Right renal pelvis (tissue), 4 donors: ENCODE data around the gene CHEK2. TPM values are rescaled to one million over a fixed set of nuclear protein-coding genes. Genes with fewer than 3 reads are reported as not detected.
"Not testable (repeated sequence)": the region's sequence is repeated elsewhere in the genome, so short reads cannot be mapped to it uniquely, and the experiment has no call there.

Source experiments
- DNase-seq, 4 donors: peaks; one replicate each; pipeline ENCODE4 v3.0.0-alpha.2; 2013; ENCODE audit warnings: low read depth in 4 of 4, low spot score in 3 of 4, missing footprints in 1 of 4
- polyA plus RNA-seq, 4 donors: library from polyadenylated mRNA; unstranded; fragments of 120-200 nt; gene quantifications; one replicate each; pipeline ENCODE4 v1.2.1, GENCODE V29; 2013; ENCODE audit not compliant: insufficient read length in 4 of 4

CHEK2 gene
- polyA plus RNA-seq, 4 donors = 14.5 to 17.3 (median 15.9) TPM

DNA sequence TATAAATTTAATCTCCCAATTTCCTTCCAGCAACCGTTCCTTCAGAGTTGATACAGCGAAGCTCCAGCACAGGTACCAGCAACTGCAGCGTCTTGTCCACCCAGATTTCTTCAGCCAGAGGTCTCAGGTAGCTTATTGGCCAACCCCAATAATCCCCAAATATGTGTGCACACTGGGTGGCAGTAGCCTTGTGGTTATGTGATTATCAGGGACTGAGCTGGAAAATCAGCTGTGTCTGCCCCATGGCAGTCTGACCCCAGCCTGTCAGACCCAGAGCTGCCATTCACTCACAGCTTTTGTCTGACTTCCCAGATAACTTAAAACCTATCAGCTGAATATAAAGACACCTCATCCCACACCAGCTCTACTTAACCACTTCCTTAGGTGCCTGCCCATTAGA lies 2.2 kb upstream of the CHEK2 start:
- DNase-seq = no peak

DNA sequence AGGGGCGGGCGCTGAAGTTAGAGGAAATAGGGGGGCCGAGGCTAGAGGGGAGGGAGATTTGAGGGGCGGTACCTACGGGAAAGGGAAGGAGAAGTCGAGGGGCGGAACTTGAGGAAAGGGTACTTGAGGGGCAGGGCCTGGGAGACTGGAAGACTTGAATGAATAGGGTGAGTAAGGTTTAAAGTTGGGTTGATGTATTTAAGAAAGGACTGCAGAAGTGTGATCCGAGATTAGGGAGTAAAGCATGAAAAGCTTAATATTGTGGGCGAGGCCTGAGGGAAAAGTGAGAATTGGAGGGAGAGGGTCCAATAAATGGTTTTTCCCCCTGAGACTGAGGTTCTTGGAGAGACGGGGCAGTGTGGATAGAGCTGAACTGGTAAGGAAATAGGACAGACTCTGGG lies 942 bp upstream of the CHEK2 start:
- no peak for DNase-seq

DNA sequence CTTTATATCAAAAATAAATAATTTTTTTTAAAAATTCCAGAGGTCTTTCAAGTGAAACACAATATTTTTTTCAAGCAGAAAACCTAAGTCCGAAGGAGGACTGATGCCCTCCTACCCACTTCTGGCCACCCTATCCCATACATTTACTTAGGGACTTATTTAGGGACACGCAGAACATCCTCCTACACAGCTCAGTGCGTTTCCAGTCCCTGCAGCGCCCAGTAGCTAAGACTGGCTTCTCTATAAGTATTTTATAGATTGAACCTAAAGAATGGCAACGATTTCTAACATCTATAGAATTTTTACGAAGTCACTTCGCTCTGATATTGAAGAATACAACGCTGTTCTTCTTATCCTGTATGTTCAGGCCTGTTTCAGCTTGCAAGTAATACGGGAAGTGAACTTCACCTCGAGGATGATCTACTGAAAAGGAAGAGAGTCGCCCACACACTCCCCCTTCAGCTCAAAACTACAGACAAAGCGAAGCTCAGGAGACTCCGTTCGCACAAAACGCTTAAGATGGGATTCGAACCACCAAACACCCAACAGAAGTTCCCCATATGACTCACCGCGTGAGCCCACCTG lies 328 bp downstream of the CHEK2 start:
- no peak for DNase-seq

DNA sequence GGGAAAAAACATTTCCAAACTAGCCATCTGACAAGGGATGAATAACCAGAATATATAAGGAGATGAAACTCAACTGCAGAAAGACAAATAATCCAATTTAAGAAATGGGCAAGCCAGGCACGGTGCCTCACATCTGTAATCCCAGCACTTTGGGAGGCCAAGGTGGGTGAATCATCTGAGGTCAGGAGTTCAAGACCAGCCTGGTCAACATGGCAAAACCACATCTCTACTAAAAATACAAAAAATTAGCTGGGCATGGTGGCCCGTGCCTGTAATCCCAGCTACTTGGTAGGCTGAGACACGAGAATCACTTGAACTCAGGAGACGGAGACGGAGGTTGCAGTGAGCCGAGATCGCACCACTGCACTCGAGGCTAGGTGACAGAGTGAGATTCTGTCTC lies 2.7 kb downstream of the CHEK2 start:
- not testable (repeated sequence) for DNase-seq

DNA sequence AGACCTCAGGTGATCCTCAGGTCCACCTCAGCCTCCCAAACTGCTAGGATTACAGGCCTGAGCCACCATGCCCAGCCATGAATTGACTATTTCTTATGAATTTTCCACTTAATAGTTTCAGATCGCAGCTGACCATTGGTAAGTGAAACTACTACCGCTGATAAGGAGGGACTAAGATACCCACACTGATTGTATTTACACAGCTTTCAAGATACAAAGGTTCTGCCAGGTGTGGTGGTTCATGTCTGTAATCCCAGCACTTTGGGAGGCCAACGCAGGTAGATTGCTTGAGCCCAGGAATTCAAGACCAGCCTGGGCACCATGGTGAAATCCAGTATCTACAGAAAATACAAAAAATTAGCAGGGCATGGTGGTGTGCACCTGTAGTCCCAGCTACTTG lies 3.9 kb downstream of the CHEK2 start:
- no peak for DNase-seq

DNA sequence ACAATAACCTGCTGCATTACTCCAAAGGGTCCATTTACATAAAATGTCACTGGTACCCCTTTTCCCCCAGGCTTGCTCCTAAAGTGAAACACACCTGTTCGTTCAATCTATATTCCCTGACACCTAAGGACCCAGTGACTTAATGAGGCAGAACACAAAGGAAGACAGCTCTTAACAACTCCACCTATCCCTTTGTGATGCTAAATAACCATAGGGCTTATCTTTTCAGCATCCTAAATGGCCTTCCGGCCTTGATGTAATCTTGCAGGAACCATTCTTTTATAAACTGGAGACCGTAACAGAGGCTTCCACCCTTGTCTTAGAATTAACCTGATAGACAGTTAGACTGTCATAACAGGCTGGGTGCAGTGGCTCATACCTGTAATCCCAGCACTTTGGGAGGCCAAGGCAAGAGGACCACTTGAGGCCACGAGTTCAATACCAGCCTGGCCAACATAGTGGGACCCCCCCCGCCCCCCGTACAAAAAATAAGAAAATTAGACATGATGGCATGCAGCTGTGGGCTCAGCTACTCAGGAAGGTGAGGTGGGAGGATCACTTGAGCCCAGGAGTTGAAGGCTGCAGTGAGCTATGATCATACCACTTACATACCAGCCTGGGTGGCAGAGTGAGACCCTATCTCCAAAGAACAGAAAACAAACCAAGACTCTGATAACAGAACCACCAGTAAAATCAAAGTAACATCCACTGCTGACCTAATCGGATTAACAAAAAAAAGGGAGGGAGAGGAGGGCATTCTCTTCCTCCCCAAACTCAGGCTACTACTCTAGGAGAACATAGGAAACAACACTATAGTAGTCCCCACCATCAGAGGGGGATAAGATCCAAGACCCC lies 5.1 kb downstream of the CHEK2 start:
- DNase-seq = no peak

DNA sequence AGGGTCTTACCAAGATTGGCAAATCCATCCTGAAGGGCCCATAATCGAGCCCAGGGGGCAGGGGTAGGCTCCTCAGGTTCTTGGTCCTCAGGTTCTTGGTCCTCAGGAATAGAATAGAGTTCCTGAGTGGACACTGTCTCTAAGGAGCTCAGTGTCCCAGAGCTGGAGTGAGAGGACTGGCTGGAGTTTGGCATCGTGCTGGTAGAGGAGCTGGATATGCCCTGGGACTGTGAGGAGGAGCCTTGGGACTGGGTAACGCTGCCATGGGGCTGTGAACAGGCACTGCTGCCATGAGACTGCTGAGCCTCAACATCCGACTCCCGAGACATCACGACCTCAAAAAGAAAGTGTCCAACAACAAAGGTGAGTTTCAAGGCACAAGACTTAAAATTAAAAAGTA lies 7.2 kb downstream of the CHEK2 start:
- no peak for DNase-seq

DNA sequence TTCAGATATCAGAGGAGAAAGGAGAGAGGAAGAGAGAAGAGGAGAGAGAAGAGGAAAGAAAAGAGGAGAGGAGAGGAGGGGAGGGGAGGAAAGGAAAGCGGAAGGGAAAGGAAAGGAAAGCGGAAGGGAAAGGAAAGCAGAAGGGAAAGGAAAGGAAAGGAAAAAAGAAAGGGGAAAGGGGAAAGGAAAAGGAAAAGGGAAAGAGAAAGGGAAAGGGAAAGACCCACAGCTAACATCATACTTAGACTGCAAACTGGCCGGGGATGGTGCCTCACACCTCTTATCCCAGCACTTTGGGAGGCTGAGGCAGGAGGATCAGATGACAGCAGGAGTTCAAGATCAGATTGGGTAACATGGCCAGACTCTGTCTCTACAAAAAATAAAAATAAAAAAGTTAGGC lies 11.4 kb downstream of the CHEK2 start:
- no peak for DNase-seq

DNA sequence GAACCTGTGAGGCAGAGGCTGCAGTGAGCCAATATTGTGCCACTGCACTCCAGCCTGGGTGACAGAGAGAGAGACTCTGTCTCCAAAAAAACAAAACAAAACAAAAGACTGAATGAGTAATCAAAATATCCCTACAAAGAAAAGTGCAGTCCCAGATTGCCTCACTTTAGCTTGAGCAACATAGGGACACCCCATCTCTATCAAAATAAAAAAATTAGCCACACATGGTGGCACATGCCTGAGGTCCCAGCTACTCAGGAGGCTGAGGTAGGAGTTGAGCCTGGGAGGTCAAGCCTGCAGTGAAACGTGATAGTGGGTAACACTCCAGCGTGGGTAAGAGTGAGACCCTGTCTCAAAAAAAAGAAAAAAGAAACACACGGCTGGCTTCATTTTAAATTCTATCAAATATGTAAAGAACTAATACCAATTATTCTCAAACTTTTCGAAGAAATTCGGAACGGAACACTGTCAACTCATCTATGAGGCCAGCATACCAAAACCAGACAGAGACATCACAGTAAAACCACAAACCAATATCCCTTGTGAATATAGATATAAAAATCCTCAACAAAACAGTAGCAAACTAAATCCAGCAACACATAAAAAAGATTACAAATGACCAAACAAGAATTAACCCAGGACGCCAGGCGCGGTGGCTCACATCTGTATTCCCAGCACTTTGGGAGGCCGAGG lies 12.9 kb downstream of the CHEK2 start:
- DNase-seq = no peak

DNA sequence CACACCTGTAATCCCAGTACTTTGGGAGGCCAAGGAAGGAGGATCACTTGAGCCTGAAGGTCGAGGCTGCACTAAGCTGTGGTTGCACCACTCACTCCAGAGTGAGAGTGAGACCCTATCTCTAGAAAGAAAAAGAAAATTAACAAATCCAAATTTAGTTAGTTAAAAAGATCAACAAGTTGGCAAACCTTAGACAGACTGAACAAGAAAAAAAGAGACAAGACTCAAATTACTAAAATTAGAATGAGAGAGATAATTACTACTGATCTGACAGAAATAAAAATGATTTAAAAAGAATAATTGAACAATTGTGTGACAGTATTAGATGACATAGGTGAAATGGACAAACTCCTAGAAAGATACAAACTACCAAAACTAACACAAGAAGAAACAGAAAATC lies 13.6 kb downstream of the CHEK2 start:
- no peak for DNase-seq

DNA sequence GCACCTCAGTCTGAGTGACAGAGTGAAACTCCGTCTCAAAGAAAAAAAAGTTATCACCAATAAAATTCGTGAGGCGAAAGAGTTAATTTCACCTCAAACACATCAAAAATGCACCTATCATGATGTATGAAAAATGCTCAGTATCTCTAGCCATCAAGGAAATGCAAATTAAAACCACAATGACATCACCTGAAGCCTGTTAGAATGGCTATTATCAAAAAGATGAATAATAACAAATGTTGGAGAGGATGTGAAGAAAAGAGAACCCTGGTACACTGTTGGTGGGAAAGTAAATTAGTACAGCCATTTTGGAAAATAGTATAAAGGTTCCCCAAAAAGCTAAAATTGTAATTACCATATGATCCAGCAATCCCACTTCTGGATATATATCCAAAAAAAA lies 23.6 kb downstream of the CHEK2 start:
- DNase-seq = no peak

DNA sequence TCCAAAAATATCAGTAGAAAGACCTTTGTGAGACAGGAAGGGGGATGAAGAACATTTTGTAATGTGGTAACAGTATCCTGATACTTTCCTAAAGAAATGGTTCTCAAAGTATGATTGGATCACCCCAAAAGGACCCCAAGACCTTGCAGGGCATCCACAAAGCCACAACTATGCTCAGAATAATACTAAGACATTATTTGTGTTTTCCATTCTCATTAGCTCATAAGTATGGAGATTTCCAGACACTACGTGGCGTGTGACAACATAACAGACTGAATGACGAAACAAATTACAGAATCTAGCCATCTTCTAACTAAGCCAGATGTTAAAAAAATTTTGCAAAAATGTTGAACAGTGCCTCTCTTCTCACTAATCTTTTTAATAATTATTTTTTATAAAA lies 24.9 kb downstream of the CHEK2 start:
- DNase-seq = no peak

DNA sequence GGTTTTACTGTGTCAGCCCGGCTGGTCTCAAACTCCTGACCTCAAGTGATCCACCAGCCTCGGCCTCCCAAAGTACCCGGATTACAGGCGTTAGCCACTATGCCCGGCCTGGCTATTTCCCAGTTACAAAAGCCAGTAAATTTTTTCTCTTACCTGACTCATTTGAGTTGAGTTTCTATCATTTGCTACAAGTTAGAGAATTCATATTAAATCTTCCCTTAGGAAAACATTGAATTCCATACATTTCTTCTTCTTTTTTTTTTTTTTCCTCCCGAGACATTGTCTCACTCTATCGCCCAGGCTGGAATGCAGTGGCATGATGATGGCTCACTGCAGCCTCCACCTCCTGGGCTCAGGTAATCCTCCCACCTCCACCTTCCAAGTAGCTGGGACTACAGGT lies 26.0 kb downstream of the CHEK2 start:
- DNase-seq = no peak

DNA sequence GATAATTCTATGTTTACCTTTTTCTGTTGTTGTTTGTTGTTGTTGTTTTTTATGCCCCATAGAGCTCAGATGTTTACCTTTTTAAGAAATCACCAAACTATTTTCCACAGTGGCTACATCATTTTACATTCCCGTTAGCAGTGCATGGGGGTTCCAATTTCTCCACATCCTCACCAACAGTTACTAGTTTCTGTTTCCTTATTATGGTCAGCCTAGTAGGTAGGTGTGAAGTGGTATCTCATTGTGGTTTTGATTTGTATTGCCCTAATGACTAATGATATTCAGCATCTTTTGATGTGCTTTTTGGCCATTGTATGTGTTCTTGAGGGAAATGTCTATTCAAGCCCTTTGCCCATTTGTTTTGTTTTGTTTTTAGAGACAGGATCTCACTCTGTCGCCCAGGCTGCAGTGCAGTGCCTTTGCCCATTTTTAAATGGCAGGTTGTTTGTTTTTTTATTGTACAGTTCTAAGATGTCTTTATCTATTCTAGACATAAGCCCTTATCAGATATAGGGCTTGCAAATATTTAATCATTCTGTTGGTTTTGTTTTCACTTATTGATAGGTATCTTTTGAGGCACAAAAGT lies 27.5 kb downstream of the CHEK2 start:
- no peak for DNase-seq

DNA sequence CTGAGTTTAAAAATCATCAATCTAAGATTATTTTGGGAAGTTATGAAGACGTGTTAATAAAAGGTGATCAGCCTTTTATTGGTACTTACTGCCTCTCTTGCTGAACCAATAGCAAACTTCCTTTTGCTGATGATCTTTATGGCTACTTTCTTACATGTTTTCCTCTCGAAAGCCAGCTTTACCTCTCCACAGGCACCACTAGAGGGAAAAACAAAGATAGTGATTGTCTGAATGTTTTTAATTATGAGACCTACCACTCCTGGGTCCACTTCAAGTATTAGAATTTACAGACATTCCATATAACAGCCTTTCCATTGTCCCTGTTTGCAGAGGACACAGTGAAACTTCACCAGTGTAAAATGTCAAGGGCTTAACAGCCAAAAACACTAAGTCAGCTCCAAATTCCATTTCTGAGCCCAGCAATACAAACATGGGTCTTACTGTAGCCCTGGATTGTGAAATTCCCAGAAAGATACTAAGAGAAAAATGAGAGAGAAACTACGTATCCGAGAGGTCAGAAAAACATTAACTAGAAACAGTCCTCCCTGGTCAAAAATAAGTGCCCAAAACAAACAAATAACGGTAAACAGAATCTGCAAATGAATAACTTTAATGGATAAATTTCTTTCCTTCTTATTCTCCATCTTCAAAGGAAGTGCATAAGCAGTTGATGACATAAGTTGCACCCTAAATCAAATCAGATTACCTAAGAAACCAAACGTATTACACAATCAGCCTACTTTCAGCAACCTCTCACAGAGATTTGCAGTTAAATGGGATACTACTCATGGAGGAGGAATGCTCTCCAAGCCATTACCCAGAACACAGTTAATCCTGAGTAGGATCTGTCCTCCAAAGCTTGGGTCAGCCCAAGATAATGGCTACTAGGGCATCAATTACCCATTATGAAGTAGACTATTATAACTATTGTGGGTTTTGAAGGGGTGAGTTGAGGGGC lies 29.5 kb downstream of the CHEK2 start:
- DNase-seq = no peak

DNA sequence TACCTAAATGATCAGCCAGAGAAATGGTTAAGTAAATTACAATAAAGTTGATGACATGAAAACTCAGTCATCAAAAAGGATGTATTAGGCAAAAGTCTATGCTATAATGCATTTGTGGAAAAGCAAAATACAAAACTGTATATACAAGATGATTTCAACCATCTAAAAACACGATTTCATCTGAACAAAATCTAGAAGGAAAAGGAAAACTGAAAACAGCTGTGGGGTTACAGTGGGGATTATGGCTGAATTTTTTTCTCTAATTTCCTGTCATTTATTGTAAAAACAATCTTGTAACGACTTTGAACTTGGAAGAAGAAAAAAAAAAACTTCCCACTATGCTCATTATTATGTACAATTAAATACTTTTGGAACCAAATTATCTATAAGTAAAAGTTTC lies 30.3 kb downstream of the CHEK2 start:
- DNase-seq = no peak

DNA sequence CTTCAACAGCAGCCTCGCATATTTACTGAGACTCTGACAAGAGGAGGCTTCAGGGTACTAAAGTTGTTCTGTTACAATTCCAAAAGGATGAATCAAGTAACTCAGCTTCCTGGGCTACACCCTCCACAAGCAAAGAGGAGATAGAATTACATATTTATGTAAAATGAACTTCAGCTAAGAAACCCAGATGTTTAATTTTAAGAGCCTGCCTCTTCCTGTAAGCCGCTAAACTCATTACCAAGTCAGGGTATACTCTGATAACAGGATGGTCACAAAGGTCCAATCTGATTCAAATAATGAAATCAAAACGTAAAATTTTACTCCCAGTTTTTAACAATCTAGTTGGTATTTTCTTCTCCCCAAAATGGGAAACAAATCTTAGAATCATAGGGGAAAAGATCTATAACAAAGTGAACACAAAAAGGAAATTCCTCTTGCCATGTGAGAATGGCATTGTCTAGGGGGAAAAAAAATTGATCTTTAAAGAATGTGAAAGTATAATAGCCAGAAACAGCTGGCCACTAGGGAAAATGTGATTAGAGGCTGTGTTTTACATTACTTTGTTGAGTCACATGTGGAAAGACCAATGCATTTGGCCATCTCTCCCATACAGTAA lies 30.9 kb downstream of the CHEK2 start:
- no peak for DNase-seq

DNA sequence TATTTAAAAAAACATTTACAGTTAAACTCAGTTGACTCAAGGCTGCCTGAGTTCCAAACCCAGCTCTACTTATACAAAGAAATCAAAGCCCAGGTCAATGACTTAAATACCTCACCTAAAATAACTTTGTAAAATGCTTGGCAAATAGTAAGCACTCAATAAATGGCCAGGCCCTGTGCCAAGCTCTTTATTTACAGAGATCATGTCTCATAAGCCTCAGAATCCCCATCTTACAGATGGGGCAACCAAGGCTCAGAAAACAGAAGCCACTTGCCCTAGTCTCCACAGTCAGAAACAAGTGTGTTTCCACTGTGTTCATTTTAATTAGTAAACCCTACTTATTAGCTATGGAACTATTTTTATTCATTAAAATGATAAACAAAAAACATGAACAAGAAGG lies 31.5 kb downstream of the CHEK2 start:
- no peak for DNase-seq

DNA sequence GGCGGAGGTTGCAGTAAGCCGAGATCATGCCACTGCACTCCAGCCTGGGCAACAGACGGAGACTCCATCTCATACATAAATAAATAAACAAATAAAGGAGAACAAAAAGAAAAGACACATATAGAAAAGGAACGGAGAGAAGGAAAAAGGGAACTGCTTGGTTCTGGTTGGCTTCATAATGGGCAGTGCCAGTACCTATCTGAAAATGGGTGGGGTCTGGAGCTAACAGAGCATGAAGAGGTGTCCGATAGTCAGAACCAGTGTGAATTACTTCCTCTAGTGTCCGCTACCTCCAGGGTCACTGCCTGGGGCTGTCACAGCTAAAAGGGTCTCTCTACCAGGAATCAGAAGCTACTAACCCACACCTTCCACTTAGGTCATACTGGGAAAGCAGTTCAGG lies 34.8 kb downstream of the CHEK2 start:
- DNase-seq = no peak

DNA sequence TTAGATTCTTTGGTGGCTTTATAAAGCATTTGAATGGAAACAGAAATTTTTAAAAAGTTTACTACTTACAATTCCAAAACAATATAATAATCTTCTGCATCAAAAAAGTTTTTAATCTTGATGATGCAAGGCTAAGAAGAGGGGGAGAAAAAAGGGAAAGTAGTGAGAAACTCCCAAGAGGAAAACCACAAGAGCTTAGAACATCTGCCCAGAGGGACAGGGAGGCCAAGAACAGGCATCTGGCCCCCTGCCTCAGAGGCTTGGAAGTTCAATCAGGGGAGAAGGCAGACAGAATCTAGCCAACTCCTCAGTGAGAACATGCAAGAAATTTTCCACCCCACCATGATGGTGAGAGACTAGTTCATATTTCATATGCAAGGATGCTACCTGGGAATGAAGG lies 38.2 kb downstream of the CHEK2 start:
- no peak for DNase-seq
